ENCODE results near the gene C14orf132.
"Not testable (repeated sequence)": the region's sequence is repeated elsewhere in the genome, so short reads cannot be mapped to it uniquely, and the experiment has no call there.

Gene C14orf132

GRCh38 chr14:96038920-96039632 lies at the start of gene C14orf132:
Gene C14orf132, plus strand, starts transcription at chr14:96039362. Its CDS starts 139 bp downstream, at chr14:96039501.
- peak; percentile 84 for DNase-seq

GRCh38 chr14:95993768-95994592 lies 45.2 kb upstream of the C14orf132 start:
- DNase-seq: peak; percentile 70

- DNase-seq: no peak
These were observed 44.6 kb upstream of the C14orf132 start for GRCh38 chr14:95994593-95994928.

- DNase-seq: no peak
These were observed 40.5 kb upstream of the C14orf132 start for GRCh38 chr14:95998656-95999055.

- peak; percentile 78 for DNase-seq
These were observed 37.2 kb upstream of the C14orf132 start for GRCh38 chr14:96001866-96002497.

- no peak for DNase-seq
These were observed 36.7 kb upstream of the C14orf132 start for GRCh38 chr14:96002498-96002884.

- DNase-seq: no peak
These were observed 28.0 kb upstream of the C14orf132 start for GRCh38 chr14:96011131-96011530.

- DNase-seq: no peak
These were observed 27.6 kb upstream of the C14orf132 start for GRCh38 chr14:96011607-96012006.

- not testable (repeated sequence) for DNase-seq
These were observed 26.4 kb upstream of the C14orf132 start for GRCh38 chr14:96012757-96013156.

GRCh38 chr14:96014176-96014575 lies 25.0 kb upstream of the C14orf132 start:
- no peak for DNase-seq

- peak; percentile 82 for DNase-seq
These were observed 22.5 kb upstream of the C14orf132 start for GRCh38 chr14:96016501-96017160.

- no peak for DNase-seq
These were observed 21.3 kb upstream of the C14orf132 start for GRCh38 chr14:96017882-96018281.

GRCh38 chr14:96027431-96028355 lies 11.5 kb upstream of the C14orf132 start:
- DNase-seq: no peak

GRCh38 chr14:96029089-96029645 lies 10.0 kb upstream of the C14orf132 start:
- DNase-seq: no peak

- peak; percentile 76 for DNase-seq
These were observed 8.9 kb upstream of the C14orf132 start for GRCh38 chr14:96030108-96030760.

GRCh38 chr14:96031691-96032090 lies 7.5 kb upstream of the C14orf132 start:
- no peak for DNase-seq

- no peak for DNase-seq
These were observed 3.7 kb upstream of the C14orf132 start for GRCh38 chr14:96035456-96035855.

- no peak for DNase-seq
These were observed 1.1 kb upstream of the C14orf132 start for GRCh38 chr14:96037891-96038557.

- DNase-seq: no peak
These were observed 623 bp upstream of the C14orf132 start for GRCh38 chr14:96038558-96038919.

GRCh38 chr14:96039633-96040311 lies 610 bp downstream of the C14orf132 start:
- peak; percentile 88 for DNase-seq

Measured in retina (tissue), 1 donor.